Endothelial cell of umbilical vein (primary cell): ENCODE data around the gene PRRT1. TPM values are rescaled to one million over a fixed set of nuclear protein-coding genes. Genes with fewer than 3 reads are reported as not detected.

Experiments
- BruUV-seq: library from RNA; stranded (reverse); fragments of 400-500 nt; replicated peaks from 2 replicates; lab custom pipeline; 2021; lab: Mats Ljungman, UMichigan
- CTCF ChIA-PET: fragments of 300-600, 350-600 bp; sonication (Branson Sonifier 250); formaldehyde crosslinking; loops from one replicate; lab custom pipeline; 2021; ENCODE audit warnings: antibody characterized with exemption, inconsistent platforms; lab: Charles Lee
- POLR2A ChIA-PET: fragments of 300-600, 350-600 bp; sonication (Branson Sonifier 250); formaldehyde crosslinking; loops from one replicate; lab custom pipeline; 2021; ENCODE audit warnings: antibody characterized with exemption, inconsistent platforms; lab: Charles Lee
- DNase-seq: peaks from one replicate; pipeline ENCODE4 v3.0.0-alpha.2; 2011; ENCODE audit warnings: low read depth, low spot score
- FAIRE-seq: peaks from 2 replicates; lab custom pipeline; 2011; peaks lifted over from hg19 to GRCh38; lab: Jason Lieb, UNC
- H2AFZ ChIP-seq: 2 replicates; pipeline ENCODE4 v1.6.0; 2012; ENCODE audit warnings: low read depth, low read length, control low read depth, inconsistent platforms
- H3K27ac ChIP-seq: 2 replicates; pipeline ENCODE4 v1.5.1; 2011; ENCODE audit warnings: low read depth, mild to moderate bottlenecking, control low read depth, low read length, moderate library complexity; ENCODE audit not compliant: insufficient read depth
- H3K27me3 ChIP-seq, 2 experiments: 2 replicates each; pipeline versions ENCODE4 v1.6.0 to v1.6.1; 2011; ENCODE audit warnings: low read length in 2 of 2, mixed read lengths in 1 of 2; ENCODE audit not compliant: control insufficient read depth in 2 of 2, insufficient read depth in 2 of 2
- H3K36me3 ChIP-seq, 2 experiments: 2 replicates in 1 of 2; 3 replicates in 1 of 2; pipeline ENCODE4 v1.5.1; 2011; ENCODE audit warnings: low read length in 2 of 2, mild to moderate bottlenecking in 1 of 2, moderate library complexity in 1 of 2; ENCODE audit not compliant: control insufficient read depth in 2 of 2, insufficient read depth in 2 of 2; ENCODE audit errors: extremely low read depth in 1 of 2
- H3K4me1 ChIP-seq: 3 replicates; pipeline ENCODE4 v1.5.1; 2011; ENCODE audit warnings: mild to moderate bottlenecking, low read length; ENCODE audit not compliant: control insufficient read depth, insufficient read depth; ENCODE audit errors: extremely low read depth
- H3K4me2 ChIP-seq: 2 replicates; pipeline ENCODE4 v1.6.1; 2011; ENCODE audit warnings: low read length, control low read depth, mixed read lengths; ENCODE audit not compliant: insufficient read depth
- H3K4me3 ChIP-seq, 3 experiments: fragments of 200-600 bp in 1 of 3; sonication (generic), shearing (Covaris generic) in 1 of 3; replicated peaks in 1 of 3; 2 replicates each; pipeline ENCODE4 v1.5.1; 2011 to 2016; ENCODE audit warnings: control low read depth in 3 of 3, low read length in 3 of 3, mild to moderate bottlenecking in 2 of 3, inconsistent platforms in 1 of 3, low read depth in 1 of 3, moderate library complexity in 1 of 3; ENCODE audit not compliant: insufficient read depth in 1 of 3
- H3K79me2 ChIP-seq: 2 replicates; pipeline ENCODE4 v1.6.0; 2012; ENCODE audit warnings: low read length, inconsistent platforms; ENCODE audit not compliant: control insufficient read depth, insufficient read depth
- H3K9ac ChIP-seq: replicated peaks from 2 replicates; pipeline ENCODE3; 2011; ENCODE audit warnings: low read length, control low read depth; ENCODE audit not compliant: insufficient read depth; ENCODE audit errors: extremely low read depth
- H3K9me1 ChIP-seq: replicated peaks from 3 replicates; pipeline ENCODE4 v1.6.0; 2011; ENCODE audit warnings: mild to moderate bottlenecking, low read length; ENCODE audit not compliant: control insufficient read depth, insufficient read depth; ENCODE audit errors: extremely low read depth
- H3K9me3 ChIP-seq: replicated peaks from 2 replicates; pipeline ENCODE4 v1.5.1; 2012; ENCODE audit warnings: low read length, inconsistent platforms; ENCODE audit not compliant: control insufficient read depth, insufficient read depth
- H4K20me1 ChIP-seq: replicated peaks from 2 replicates; pipeline ENCODE3; 2011; ENCODE audit warnings: mild to moderate bottlenecking, low read length; ENCODE audit not compliant: control insufficient read depth, insufficient read depth; ENCODE audit errors: extremely low read depth
- EZH2 ChIP-seq: IDR thresholded peaks from 2 replicates; pipeline ENCODE4 v1.6.1; 2012; ENCODE audit warnings: borderline replicate concordance, low read depth, mild to moderate bottlenecking, moderate library complexity, low read length, inconsistent platforms; ENCODE audit not compliant: severe bottlenecking
- GATA2 ChIP-seq: IDR thresholded peaks from 2 replicates; pipeline ENCODE4 v1.7.0; 2011; ENCODE audit warnings: low read depth, mild to moderate bottlenecking, moderate library complexity, mixed read lengths, low read length; ENCODE audit not compliant: insufficient read length, insufficient read depth
- JUN ChIP-seq: IDR thresholded peaks from 2 replicates; pipeline ENCODE4 v1.6.1; 2011; ENCODE audit warnings: borderline replicate concordance, low read depth; ENCODE audit not compliant: insufficient read length, insufficient read depth
- MAX ChIP-seq: IDR thresholded peaks from 2 replicates; pipeline ENCODE4 v1.6.1; 2011; ENCODE audit not compliant: insufficient read depth, insufficient read length
- POLR2AphosphoS5 ChIP-seq: IDR thresholded peaks from 2 replicates; pipeline ENCODE4 v1.6.1; 2012; ENCODE audit warnings: low read depth, mild to moderate bottlenecking, control low read depth, low read length, moderate library complexity; ENCODE audit not compliant: insufficient read depth
- dilution Hi-C: fragments of 300-500 bp; cut with MboI; formaldehyde crosslinking; loops from one replicate; pipeline ENCODE4 v1.15.0; 2019; ENCODE audit warnings: low sequenced_read_pairs; ENCODE audit not compliant: extremely low pct_ligation_motif_present
- intact Hi-C: fragments of 100-400 bp; cut with micrococcal nuclease; formaldehyde crosslinking; loops from one replicate; pipeline ENCODE4 v1.10.0; 2022
- polyA plus RNA-seq, 4 experiments: library from polyadenylated mRNA; depleted of rRNA in 3 of 4; stranded (reverse) in 3 of 4; unstranded in 1 of 4; fragments of >200 nt; gene quantifications; 2 replicates each; pipeline versions ENCODE4 v1.2.1 to v1.2.3, GENCODE V29; 2011 to 2012; ENCODE audit warnings: missing spikeins in 1 of 4
- total RNA-seq: library from RNA; stranded (reverse); gene quantifications from 2 replicates; pipeline ENCODE4 v1.2.3, GENCODE V29; 2021

PRRT1 gene
- total and polyA plus RNA-seq, 2 donors (not counting 3 experiments of a cell fraction or from before 2014, with no cell fraction given): 0.55 to 1.3 TPM

- BruUV-seq: no TSS peak
- Histone ChIP-seq H3K9me1 (no peaks in the 10 kb centered on the region), H3K4me2 (no peak within 1 kb of the TSS), H3K9ac (no peak within 1 kb of the TSS), H3K27ac (no peak within 1 kb of the TSS), H4K20me1 (no peaks in the 10 kb centered on the region), H3K79me2 (no peaks in the 10 kb centered on the region), H2AFZ (no peak within 1 kb of the TSS), H3K4me1 (no peaks in the 10 kb centered on the region), H3K27me3 (peaks cover 17 to 18% of the 10 kb centered on the region in 2 experiments), H3K4me3 (no peak within 1 kb of the TSS), H3K9me3 (no peaks in the 10 kb centered on the region), H3K36me3 (peaks cover 0 to 2% of the 10 kb centered on the region in 2 experiments)
- FAIRE-seq: no peak
- dilution Hi-C loops (no loop called here), intact Hi-C loops (no loop called here)
- TF ChIP-seq GATA2 (no peak), EZH2 (peak; percentile 2), JUN (no peak), POLR2AphosphoS5 (peak; percentile 9), MAX (no peak)
- no peak for DNase-seq
- ChIA-PET POLR2A (interaction anchor here (0.6 kb wide), 1 partner anchor 163 kb away, joined by 9 read pairs; the partner anchor contains the start of gene CFB), CTCF (interaction anchor here (1.3 kb wide), 1 partner anchor 86 kb away, joined by 3 read pairs; no protein-coding TSS in a partner anchor)
Measured at GRCh38 chr6:32109114-32109764, 42.5 kb downstream of the PRRT1 start, which contains the start of gene TNXB. TSS of gene TNXB (minus strand) at chr6:32109338. CDS start at chr6:32098198, 11,140 bp downstream.

GRCh38 chr6:32108727-32109113 lies 43.0 kb downstream of the PRRT1 start:
- no peak overlapping the region for H2AFZ ChIP-seq
- H3K36me3 ChIP-seq: peaks cover 0 to 2% of the 10 kb centered on the region in 2 experiments
- BruUV-seq: no TSS peak
- peaks cover 17 to 18% of the 10 kb centered on the region in 2 experiments for H3K27me3 ChIP-seq
- ChIA-PET CTCF (interaction anchor here (1.3 to 2.4 kb wide), 2 partner anchors 16 to 87 kb away, joined by 3 to 6 read pairs; no protein-coding TSS in a partner anchor), POLR2A (no interaction called here)
- H3K4me2 ChIP-seq: no peak overlapping the region
- intact Hi-C loops (no loop called here), dilution Hi-C loops (no loop called here)
- no peaks in the 10 kb centered on the region for H4K20me1 ChIP-seq
- FAIRE-seq: no peak
- no peaks in the 10 kb centered on the region for H3K79me2 ChIP-seq
- H3K9ac ChIP-seq: no peak overlapping the region
- H3K4me3 ChIP-seq: no peak overlapping the region
- no peaks in the 10 kb centered on the region for H3K9me3 ChIP-seq
- no peak for DNase-seq
- H3K4me1 ChIP-seq: no peaks in the 10 kb centered on the region
- H3K9me1 ChIP-seq: no peaks in the 10 kb centered on the region
- TF ChIP-seq POLR2AphosphoS5 (no peak), EZH2 (peak; percentile 33)
- no peak overlapping the region for H3K27ac ChIP-seq
